WTC11 (cell line): ENCODE measurements around the gene CCDC127.

ENCODE experiments used
- HMGXB4 ChIP-seq: sonication (generic); formaldehyde crosslinking; IDR thresholded peaks from 2 replicates; pipeline ENCODE4 v1.8.1; 2023; ENCODE audit warnings: mild to moderate bottlenecking, moderate library complexity, missing genetic modification reagents
- MLX ChIP-seq: sonication (generic); formaldehyde crosslinking; IDR thresholded peaks from 2 replicates; pipeline ENCODE4 v1.8.1; 2023; ENCODE audit warnings: mild to moderate bottlenecking, missing genetic modification reagents, moderate library complexity
- TF ChIP-seq, protein P1 (sequence below): fragments of 200-600 bp; IDR thresholded peaks from 2 replicates; pipeline ENCODE4 v1.8.0; 2022; ENCODE audit warnings: antibody characterized with exemption
- TF ChIP-seq, protein P2 (sequence below): sonication (generic); formaldehyde crosslinking; IDR thresholded peaks from 2 replicates; pipeline ENCODE4 v1.8.1; 2023; ENCODE audit warnings: mild to moderate bottlenecking, missing genetic modification reagents, borderline replicate concordance
- TF ChIP-seq, protein P3 (sequence below): sonication (generic); formaldehyde crosslinking; IDR thresholded peaks from 2 replicates; pipeline ENCODE4 v1.8.0; 2023; ENCODE audit warnings: missing genetic modification reagents

- TF ChIP-seq, protein P1, sequence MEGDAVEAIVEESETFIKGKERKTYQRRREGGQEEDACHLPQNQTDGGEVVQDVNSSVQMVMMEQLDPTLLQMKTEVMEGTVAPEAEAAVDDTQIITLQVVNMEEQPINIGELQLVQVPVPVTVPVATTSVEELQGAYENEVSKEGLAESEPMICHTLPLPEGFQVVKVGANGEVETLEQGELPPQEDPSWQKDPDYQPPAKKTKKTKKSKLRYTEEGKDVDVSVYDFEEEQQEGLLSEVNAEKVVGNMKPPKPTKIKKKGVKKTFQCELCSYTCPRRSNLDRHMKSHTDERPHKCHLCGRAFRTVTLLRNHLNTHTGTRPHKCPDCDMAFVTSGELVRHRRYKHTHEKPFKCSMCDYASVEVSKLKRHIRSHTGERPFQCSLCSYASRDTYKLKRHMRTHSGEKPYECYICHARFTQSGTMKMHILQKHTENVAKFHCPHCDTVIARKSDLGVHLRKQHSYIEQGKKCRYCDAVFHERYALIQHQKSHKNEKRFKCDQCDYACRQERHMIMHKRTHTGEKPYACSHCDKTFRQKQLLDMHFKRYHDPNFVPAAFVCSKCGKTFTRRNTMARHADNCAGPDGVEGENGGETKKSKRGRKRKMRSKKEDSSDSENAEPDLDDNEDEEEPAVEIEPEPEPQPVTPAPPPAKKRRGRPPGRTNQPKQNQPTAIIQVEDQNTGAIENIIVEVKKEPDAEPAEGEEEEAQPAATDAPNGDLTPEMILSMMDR = no peak
- TF ChIP-seq HMGXB4 (CRISPR knock-in tag) (no peak), MLX (CRISPR knock-in tag) (no peak)
- TF ChIP-seq, protein P2, sequence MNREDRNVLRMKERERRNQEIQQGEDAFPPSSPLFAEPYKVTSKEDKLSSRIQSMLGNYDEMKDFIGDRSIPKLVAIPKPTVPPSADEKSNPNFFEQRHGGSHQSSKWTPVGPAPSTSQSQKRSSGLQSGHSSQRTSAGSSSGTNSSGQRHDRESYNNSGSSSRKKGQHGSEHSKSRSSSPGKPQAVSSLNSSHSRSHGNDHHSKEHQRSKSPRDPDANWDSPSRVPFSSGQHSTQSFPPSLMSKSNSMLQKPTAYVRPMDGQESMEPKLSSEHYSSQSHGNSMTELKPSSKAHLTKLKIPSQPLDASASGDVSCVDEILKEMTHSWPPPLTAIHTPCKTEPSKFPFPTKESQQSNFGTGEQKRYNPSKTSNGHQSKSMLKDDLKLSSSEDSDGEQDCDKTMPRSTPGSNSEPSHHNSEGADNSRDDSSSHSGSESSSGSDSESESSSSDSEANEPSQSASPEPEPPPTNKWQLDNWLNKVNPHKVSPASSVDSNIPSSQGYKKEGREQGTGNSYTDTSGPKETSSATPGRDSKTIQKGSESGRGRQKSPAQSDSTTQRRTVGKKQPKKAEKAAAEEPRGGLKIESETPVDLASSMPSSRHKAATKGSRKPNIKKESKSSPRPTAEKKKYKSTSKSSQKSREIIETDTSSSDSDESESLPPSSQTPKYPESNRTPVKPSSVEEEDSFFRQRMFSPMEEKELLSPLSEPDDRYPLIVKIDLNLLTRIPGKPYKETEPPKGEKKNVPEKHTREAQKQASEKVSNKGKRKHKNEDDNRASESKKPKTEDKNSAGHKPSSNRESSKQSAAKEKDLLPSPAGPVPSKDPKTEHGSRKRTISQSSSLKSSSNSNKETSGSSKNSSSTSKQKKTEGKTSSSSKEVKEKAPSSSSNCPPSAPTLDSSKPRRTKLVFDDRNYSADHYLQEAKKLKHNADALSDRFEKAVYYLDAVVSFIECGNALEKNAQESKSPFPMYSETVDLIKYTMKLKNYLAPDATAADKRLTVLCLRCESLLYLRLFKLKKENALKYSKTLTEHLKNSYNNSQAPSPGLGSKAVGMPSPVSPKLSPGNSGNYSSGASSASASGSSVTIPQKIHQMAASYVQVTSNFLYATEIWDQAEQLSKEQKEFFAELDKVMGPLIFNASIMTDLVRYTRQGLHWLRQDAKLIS (CRISPR knock-in tag) = no peak
- TF ChIP-seq, protein P3, sequence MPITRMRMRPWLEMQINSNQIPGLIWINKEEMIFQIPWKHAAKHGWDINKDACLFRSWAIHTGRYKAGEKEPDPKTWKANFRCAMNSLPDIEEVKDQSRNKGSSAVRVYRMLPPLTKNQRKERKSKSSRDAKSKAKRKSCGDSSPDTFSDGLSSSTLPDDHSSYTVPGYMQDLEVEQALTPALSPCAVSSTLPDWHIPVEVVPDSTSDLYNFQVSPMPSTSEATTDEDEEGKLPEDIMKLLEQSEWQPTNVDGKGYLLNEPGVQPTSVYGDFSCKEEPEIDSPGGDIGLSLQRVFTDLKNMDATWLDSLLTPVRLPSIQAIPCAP = no peak
These were observed 21.6 kb downstream of the CCDC127 start for GRCh38 chr5:196350-196749.
